Stimulated activated CD8-positive, alpha-beta memory T cell treated with anti-CD3 and anti-CD28 coated beads, Interleukin-15, amount 100 ng/mL, for 24 hours (primary cell): ENCODE measurements around the gene RND1.

Experiments used
- DNase-seq: peaks from one replicate; pipeline ENCODE4 v3.0.0-alpha.2; 2020; ENCODE audit warnings: low read depth

RND1 gene

DNA sequence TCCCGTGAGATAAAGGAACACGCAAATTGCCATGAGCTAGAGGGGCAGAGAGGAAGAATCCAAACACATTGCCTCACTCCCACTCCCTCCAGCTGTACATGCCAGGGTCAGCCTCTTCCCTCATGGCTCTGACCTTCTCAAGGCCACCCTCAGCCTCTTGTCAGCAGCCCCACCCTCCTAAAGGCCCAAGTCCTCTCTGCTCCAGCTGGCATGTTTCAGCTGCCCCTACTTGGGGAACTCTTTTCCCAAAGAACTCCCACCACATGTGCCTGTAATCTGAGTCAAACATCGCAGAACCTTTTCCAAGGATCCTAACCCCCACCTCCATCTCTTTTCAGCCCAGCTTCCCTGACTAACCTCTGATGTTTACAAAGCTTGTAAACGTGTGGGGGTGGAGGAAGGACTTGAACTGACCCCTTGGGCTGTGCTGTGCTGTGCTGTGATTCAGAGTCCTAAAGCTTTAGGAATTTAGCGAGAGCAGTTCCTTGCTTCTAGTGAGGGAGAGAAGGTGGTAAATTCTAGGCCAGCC is 54.7 kb downstream of the RND1 start:
- no peak for DNase-seq

DNA sequence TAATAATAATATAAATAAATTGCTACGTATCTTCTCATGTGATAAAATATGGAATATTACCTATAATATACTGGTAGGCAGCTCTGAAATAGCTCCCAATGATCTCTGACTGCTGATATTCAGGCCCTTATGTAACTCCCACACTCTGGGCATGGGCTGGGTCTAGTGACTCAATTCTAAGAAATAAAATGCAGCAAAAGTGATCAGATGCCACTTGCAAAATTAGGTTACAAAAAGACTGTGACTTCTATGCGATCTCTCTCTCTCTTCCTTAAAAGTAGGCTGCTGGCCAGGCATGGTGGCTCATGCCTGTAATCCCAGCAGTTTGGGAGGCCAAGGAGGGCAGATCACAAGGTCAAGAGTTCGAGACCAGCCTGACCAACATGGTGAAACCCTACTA is 57.7 kb downstream of the RND1 start:
- DNase-seq: no peak
